GM18861 (cell line): Measurements from ENCODE around the gene PLXNB2.

Experiments
- ATAC-seq: cut with Tn5 transposase; IDR thresholded peaks from one replicate; pipeline ENCODE4 v1.9.1; 2021; ENCODE audit not compliant: unreplicated experiment

PLXNB2 gene

DNA sequence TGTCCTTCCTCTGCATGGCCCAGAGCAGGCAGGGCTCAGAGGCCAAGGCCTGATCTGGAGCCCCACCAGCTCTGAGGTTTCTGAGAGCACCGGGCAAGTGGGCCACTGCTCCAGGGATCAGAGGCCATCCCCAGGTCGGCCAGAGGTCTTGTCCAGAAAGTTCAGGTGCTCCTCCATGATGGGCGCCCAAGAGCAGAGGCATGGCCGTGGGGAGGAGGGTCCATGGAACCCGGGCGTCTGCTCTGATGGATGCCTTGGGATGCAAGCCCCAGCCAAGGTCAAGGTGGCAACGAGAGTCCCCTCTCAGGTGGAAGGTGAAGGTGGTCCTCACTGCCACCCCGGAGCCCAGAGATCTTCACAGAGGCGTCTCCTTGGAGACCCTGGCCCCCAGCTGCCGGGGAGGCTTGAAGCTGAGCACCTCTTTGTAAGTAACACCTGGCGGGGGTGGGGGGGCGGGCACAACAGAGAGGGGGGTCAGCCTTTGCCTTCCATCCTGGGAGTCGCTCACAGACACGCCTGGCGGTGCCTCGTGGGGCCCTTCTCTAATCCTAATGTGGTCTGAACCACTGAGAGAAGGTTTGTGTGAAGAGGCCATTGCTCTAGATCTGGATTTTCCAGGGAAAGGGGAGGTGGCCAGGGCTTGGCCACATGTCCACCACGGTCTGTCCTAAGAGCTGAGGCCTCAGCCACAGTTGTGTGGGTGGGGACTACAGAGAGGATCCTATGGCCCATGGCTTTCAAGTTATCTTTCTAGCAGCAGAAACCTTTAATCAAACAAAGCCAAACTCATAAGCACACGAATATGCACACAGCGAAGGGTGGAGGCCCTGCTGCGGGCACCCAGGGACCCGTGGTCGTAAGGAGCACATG, 54.2 kb downstream of the PLXNB2 start:
- no peak for ATAC-seq

DNA sequence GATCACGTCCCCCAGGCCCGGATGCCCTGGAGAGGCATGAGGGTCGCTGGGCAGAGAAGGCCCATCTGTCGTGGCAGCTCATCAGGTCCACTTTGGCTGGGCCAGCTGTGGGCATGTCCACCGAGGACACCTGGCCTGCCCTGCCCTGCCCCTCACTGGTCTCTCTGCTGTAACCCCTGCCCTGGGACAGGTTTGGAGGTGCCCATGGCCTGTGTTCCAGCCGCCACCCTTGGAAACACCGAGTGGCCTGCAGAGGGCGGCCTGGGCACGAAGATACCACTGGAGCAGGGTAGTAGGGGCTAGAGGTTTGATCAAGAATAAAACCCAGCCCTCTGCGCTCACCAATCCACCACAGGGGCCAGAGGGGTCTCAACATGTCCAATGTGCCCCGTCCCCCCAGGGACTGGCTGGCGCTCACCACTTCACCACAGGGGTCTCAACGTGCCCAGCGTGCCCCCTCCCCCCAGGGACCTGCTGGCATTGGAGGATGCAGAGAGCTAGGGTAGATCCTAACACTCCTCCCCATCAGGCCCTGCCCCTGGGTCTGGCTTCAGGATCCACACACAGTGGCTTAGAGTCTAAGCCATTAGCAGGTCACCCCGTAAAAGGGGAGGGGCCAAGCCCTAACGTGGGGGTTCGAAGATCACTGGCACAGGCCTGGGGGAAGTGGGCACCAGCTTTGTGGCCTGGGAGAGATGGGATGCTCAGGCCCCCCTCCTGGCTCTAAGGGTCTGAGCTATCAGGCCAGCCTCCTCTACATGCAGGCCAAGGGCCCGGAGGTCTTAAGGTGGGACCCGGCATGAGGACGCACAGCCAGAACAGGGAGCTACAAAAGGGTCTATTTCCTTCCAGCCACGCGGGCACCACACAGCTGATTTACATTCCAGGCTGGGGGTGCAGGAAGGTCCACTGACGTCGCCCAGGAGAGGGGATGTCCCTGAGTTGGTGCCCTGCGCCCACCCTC, 55.1 kb downstream of the PLXNB2 start:
- ATAC-seq, result no peak

DNA sequence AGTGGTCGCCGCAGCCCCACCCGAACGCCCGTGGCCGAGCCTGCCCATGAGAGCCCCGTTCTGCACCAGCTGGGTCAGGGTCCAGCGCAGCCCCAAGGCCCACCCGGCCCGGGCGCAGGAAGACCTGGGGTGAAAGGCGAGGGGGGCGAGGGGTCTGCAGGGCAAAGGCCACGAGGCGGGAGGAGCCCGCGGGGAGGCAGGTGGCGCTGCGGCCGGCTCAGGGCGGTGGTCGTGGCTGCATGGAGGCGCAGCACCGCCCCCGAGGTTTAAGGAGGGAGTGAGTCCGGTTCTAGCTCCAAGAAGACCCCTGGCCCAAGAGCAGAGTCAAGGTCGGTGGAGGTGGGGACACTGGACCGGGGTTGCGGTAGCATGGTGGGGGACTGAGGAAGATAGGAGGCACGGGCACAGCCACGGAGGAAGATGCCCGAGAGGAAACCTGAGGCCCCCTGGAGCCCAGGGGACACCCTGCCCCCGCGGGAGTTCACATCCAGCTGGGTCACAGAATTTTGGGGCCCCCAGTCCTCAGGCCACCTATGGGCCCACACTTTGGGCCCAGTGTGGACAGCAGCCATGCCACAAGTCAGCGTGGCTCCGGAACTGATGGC, 55.9 kb downstream of the PLXNB2 start:
- no peak for ATAC-seq

DNA sequence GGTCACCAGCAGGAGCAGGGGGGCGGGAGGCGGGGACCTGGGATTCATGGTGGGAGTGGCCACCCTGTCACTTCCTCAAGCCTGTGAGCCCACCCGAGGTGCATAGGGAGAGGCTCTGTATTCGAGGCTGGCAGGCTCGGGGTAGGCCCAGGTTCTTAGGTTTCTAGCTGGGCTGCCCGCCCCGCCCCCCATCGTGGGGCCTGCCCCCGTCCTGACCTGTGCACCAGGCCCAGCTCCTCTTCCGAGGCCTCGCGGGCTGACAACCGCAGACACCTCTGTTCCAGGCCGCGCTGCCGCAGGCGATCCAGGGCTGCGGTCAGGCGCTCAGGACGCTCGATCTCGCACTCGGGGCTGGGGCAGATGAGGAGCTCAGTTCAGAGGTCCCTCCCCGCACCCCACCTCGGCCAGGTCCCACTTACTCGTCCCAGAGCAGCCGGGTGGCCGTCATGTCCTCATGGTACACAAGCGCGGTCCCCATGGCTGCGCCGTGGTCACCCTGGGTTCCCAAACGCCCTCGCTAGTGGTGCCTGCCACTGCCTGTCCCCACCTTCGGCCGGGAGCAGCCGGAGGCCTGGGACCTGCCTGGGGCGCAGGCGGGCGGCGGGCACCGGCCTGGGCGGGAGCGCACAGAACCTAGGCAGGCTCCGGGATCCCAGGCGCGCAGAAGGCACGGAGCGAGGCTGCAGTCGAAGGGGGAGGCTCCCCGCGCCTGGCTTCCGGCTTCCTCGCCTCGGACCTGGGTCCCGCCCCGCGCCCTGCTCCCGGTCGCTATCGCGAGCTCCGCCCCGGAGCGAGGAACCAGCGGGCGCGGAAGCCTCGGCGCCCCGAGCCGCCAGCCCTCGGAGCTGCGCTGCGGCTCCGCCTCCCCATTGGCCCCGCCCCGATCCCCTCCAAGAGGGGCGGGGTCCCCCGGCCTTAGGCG, 56.6 kb downstream of the PLXNB2 start, which contains the start of gene HDAC10:
Gene HDAC10, minus strand, starts transcription at position 711 of the 922 bp plus-strand sequence. Its CDS starts 233 bp downstream, at position 478.
- ATAC-seq, result peak; percentile 41

- no peak for ATAC-seq
These were observed 57.2 kb downstream of the PLXNB2 start for GRCh38 chr22:50250249-50250554.

GRCh38 chr22:50249341-50250248, 57.9 kb downstream of the PLXNB2 start:
- no peak for ATAC-seq

- ATAC-seq, result no peak
These were observed 59.0 kb downstream of the PLXNB2 start for GRCh38 chr22:50248196-50249081.

GRCh38 chr22:50247748-50248147, 59.7 kb downstream of the PLXNB2 start:
- ATAC-seq, result no peak

DNA sequence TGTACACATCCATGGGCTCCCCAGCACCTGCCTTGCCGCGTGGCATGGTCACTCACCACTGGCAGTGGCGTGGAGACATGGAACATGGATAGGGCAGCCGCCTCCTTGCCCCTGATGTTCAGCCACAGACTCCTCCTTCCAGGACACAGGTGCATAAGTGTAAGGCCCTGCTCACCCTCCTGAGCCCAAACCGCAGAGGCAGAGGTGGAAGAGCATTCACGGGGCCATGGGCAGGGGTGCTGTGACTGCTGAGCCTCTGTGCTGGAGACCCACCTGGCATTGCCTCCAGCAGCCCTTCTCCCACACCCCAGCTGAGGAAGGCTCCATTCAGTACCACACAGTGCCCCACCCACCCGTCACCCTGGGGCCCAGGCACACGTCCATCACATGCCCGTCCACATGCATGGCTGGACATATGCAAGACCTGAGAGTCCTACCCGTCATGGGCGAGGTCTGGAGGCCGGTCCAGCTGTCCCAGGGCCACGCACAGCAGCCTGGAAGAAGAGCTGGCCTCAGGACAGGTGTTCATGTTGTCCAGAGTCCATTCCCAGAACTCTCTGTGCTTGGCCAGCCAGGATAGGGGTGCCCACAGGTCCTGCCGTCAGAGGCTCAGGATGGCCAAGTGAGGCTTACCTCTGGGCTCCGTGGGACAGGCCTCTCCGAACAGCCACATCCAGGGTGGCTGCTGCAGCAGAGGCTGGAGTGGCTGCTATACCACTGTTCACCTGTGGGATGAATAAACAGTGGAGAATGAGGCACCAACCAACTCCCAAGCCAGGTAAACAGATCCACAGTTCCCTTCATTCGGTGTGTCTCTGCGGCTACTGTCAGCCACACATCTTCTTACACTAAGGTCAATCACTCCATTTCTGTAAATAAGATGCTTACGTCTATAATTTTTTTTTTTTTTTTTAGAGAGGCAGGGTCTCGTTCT, 60.9 kb downstream of the PLXNB2 start:
- no peak for ATAC-seq

DNA sequence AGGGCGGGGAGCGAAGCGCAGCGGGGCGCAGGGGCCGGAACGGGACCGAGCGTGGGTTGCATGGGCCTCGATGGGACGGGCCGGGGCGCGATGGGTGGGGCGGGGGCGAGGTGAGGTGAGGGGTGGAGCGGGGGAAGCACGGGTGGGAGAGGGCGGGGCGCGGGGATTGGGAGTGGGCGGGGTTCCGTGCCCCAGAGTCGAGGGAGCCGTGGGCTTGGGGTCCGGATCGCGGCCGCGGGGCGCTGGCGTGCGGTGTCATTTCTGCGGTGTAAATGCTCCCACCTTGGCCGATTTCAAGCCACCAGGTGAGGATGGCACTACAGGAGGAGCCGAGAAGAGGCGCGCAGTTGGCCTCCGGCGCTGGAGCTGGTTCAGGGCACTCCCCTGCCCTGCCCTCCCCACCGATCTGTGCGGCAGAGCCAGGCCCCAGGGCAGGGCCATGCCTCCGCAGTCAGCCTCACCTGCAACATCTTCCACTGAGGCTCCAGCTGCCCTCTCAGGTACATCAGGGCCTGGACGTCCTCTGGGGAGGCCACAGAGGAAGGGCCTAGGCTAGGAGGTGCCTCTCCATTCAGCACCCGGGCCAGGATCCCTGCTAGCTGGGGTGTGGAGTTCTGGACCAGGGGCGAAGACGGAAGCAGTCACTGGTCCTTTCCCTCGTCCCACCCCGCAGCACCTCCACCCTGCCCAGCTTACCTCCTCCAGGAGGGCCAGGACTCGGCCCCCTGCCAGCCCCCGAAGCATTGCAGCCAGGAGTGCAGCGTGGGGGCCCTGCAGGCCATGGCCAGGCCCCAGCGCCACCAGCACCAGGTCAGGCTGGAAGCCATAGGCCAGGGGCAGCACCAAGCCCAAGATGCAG, 62.0 kb downstream of the PLXNB2 start:
- no peak for ATAC-seq

DNA sequence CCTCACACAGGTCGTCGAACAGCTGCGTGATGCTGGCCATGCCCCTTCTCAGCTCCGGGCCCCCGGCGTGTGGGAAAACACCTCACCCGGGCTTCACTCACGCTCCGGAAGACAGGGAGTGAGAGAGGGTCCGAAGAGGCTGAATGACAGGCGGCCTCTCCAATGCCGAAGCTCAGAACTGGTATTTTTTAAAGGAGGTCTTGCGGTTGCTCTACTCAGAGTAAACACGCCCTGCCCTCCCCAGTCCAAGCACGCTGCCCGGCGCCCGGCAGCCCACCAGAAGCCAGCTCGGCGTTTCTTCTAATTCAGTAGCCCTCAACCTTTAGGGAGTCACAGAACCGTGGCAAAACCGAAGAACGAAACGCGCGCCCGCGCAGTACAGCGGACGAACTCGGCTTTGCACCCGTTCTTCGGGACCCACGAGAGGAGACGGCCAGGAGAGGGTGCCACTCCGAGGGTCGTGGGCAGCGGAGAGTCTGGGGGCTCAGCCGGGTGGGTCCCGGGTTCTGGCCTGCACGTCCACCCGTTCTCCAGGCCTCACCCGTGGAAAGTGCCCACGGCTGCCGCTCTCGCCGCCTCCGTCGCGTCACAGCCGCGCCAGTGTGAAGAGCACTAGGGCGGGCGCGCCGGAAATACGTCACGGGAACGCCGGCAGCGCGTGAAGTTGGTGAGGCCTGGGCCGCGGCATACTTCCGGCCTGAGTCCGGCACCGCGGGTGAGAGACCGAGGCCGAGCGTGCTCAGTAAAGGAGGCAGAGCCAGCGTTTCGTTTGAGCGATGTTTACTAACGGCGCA, 62.8 kb downstream of the PLXNB2 start, which contains the start of gene TUBGCP6:
Gene TUBGCP6, minus strand, starts transcription at position 604 of the 794 bp plus-strand sequence. Its CDS starts 564 bp downstream, at position 40.
- peak; percentile 54 for ATAC-seq

DNA sequence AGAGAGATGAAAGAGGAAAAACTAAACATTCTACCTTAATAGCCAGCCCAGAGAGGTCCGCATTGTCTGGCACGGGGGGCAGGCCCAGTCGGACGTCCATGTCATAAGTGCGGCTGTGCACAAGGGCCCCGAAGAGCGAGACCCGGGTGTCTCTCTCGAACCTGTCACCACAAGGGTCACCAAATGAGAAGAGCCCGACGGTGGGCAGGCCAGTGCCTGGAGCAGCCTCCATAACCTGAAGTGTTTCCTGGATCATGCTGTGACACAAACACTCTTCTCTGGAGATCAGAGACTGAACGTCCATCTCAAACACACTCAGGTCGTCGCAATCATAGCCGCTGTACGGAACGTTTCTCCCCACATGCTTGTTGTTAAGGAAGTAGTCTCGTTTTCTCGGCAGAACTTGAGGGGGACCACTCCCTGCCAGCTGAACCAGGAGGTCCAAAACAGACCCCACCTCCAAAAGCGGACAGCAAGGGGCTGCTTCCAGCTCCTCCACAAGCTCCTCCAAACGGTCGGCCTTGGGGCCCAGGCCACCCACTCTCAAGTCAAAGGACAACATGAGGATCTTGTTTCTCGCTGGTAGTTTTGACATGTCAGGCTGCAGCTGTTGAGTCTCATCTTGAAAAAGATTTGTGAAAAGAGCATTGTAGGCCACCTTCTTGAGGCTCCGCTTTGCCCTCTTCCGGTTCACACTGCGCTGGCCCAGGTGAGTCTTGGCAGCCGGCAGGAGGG, 63.6 kb downstream of the PLXNB2 start:
- no peak for ATAC-seq

GRCh38 chr22:50242406-50242949, 65.0 kb downstream of the PLXNB2 start:
- ATAC-seq, result no peak

GRCh38 chr22:50238755-50239154, 68.7 kb downstream of the PLXNB2 start:
- no peak for ATAC-seq
